Measurements from ENCODE around the gene AIF1L.

AIF1L gene

DNA sequence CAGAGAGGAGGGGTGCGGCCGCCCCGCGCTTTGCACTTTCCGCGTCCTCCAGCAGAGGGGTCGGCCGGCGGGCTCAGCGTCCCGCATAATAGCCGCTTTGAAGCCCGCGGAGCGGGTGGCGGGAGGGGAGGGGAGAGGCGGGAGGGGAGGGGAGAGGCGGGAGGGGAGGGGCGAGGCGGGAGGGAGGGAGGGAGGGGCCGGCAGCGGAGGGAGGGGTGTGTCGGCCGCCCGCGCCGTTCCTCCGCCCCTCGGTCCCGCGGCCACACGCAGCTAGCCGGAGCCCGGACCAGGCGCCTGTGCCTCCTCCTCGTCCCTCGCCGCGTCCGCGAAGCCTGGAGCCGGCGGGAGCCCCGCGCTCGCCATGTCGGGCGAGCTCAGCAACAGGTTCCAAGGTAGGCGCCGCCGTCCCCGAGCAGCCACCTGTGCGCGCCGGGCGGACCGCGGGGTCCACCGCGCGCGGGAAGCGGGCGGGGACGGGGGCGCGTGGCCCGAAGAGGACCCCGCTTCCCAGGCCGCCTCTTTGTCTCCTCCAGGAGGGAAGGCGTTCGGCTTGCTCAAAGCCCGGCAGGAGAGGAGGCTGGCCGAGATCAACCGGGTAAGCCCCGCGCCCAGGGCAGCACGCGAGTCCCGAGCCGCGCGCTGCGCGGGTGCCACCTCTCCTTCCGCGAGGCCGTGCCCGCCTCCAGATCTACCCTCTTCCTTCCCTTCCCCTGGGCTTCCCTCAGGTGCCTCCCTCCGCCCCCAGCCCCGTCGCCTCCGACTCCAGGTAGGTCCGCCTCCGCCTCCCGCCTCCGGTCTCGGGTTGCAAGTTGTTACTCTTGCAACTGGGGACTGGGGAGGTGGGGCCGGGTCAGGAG is at the start of gene AIF1L:
Gene AIF1L, plus strand, starts transcription at position 263 of the 857 bp plus-strand sequence. Its CDS starts 99 bp downstream, at position 362.
- DNase-seq: peak; percentile 59

DNA sequence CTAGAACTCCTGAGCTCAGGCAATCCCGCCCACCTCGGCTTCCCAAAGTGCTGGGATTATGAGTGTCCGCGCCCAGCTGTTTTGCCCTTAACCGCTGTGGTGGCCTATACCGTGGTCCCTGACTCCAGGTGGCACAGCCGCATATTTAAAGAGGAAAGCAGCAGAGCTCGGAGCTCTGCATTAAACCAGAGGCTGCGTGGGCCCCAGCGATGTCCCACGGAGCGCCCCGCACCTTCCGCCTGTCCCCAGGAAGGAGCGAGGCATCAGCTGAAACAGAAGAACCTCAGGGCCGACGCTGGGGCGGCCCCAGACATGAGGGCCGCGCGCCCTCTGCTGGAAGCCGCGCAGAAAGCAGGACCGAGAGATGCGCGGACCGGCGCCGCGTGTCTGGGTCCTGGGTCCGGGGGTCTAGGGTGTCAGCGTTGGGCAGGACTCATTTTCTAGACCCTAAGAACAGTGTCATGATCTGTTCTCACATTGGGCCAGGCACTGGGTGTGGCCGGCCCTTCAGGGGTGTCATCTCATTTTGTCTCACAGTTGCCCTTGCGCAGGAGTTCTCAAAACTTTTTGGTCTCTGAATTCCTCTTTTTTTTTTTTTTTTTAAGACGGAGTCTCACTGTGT is 49.6 kb upstream of the AIF1L start:
- no peak for DNase-seq

DNA sequence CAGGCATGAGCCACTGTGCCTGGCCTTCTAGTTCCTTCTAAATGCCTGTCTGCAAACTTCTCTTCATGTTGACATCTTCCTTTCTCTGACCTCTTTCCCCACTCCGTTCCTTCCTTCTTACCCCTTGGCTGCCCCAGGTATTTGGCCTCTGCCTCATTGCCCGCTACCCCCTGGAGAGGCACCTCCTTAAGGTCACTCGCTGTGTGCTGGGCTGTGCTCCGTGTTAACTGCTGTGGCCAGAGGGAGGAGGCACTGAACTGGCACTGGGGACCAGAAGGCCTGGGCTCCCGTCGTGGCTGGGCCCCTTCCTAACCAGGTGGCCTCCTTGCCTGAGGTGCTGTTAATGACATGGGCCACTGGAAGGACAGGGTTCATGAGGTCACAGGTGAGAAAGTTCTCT is 48.0 kb upstream of the AIF1L start:
- DNase-seq: no peak

DNA sequence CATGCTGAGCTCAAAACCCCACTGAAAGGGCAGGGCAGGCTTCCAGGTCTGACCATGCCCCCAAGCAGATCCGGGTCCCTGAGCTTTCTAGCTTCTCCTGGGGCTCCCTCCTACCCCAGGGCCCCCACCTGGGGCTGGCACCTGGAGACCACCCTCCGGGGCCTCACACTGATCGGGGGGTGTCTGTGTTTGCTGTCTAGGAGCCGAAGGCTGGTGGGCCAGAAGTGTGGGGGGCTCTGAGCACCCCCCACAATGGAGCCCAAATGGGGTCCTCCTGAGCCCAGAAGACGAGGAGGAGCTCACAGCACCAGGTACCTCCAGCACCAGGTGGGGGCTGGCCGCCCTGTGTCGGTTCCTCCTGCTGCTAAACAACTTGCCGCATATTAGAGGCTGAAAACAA is 47.5 kb upstream of the AIF1L start:
- DNase-seq: no peak

DNA sequence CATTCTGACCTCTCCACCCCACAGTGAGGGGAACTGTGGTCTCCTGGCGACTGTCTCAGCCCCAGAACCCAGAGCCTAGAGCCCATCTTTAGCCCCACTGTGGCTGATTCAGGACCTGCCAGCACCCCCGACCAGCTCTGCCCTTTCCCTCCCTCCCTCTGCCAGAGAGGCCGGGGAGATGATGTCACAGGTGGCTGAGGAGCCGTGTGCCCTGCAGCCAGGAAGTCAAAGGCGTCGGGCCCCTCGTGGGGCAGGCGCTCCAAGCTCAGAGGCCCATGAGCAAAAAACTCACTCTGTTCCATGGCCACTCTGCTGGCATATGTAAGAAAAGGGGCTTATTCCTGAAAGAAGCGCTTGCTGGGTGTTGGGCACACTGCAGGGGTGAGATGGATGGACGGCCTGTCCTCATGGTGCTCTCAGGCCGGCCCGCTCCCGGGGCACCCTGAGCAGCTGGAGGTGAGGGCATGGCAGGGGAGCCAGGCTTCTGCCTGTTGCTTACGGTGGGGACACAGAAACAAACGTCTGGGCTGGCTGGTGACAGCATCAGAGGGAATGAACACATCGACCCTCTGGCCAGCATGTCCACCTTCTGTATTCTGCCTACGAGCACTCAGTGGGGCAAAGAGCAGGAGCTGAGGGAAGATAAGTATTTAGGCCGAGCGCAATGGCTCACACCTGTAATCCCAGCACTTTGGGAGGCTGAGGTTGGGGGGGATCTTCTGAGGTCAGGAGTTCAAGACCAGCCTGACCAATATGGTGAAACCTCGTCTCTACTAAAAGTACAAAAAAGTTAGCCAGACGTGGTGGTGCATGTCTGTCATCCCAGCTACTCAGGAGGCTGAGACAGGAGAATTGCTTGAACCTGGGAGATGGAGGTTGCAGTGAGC is 46.3 kb upstream of the AIF1L start:
- no peak for DNase-seq

DNA sequence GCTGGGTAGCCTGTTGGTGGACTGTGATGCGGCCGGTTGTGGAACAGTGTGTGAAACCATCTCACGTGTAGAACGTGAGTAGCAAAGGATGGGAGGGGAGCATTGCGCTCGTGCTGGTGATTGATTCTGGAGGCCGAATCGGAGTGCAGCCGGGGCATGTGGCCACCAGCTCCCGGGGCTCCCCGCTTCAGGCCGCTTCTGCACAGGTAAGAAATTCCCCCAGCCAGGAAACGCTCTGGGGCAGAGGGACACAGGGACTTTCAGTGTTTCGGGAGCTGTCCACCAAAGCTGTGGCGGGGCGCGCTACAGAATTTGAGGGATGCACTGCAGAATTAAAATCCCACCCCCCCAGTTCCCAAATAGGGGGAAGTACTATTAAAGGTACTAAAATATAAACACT is 45.5 kb upstream of the AIF1L start:
- DNase-seq: no peak

DNA sequence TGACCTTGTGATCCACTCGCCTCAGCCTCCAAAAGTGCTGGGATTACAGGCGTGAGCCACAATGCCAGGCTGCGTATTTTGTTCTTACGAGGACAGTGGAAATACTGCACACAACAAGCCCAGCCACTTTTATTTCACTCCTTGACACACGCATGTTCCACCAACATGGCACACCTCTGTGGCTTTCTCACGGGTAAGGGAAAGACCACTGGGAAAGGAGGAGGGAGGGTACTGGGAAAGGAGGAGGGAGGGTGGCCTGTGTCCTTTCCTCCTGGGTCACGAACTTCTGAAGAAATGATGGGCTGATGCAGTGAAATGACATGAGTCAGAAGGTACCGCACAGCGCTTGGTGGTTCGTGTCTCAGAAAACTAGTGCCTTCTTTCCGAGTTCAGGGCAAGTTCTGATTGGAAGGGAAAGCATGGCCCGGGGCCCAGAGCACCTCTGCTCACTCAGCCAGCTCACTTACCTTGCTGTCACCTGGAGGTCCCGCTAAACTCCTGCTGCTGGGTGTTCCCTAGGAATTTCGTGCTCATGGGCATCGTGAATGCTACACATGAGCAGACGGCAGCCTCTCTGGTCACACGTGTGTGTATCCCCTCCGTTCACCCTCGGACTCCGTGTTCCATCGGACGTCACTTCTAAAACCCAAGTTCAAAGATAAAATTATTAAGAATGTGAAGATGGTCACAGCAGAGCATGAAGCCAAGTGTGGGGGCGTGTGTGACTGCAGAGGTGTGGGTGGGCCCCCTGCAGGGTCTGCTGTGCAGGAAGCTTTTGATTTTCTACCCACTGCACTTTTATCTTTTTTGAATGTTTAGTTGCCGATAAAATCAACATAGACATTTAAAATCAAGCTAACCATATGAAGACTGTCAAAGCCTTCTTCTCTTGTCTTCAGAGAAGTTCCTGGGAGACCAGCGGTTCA is 44.5 kb upstream of the AIF1L start:
- DNase-seq: no peak

DNA sequence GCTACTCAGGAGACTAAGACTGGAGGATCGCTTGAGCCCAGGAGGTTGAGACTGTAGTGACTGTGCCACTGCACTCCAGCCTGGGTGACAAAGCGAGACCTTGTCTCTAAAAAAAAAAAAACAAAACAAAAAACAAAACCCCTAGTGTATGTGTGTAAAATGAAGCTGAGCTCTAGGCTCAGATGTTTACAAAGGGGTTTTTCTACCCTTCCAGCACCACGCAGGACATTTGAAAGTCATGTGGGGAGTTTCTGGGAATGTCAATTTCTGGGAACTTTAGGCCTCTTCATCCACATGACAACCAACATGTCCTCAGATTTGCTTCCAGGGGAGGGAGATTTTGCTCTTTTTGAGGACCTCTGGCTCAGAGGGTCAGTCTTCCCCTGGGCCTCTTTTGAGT is 42.4 kb upstream of the AIF1L start:
- DNase-seq: no peak

DNA sequence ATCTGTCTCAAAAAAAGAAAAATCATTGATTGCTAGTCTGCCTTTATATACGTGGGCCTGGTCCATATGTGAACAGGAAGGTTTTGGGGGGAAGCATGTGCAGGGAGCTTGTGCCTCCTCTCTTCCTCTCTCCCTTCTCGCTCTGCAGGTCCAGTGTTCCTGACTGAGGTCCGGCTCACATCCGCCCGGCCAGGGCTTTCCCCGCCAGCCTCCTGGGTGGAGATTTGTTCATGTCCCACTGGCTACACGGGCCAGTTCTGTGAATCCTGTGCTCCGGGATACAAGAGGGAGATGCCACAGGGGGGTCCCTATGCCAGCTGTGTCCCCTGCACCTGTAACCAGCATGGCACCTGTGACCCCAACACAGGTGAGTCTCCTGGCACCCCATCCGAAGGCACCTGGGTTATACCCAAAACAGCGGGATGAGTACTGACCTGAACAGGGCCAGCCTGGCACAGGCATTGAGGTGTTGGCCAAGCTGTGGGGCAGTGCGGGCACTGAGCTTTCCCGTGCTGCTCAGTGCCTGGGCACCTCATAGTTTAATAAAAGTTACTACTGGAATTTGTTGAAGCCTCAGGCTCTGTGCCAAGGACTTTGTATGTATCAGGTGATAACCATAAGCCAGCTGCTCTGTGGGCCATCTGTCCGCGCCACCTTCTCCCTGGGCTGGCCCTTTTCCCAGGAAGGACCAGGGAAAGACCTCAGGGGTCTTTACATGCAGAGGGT is 39.4 kb upstream of the AIF1L start:
- no peak for DNase-seq

DNA sequence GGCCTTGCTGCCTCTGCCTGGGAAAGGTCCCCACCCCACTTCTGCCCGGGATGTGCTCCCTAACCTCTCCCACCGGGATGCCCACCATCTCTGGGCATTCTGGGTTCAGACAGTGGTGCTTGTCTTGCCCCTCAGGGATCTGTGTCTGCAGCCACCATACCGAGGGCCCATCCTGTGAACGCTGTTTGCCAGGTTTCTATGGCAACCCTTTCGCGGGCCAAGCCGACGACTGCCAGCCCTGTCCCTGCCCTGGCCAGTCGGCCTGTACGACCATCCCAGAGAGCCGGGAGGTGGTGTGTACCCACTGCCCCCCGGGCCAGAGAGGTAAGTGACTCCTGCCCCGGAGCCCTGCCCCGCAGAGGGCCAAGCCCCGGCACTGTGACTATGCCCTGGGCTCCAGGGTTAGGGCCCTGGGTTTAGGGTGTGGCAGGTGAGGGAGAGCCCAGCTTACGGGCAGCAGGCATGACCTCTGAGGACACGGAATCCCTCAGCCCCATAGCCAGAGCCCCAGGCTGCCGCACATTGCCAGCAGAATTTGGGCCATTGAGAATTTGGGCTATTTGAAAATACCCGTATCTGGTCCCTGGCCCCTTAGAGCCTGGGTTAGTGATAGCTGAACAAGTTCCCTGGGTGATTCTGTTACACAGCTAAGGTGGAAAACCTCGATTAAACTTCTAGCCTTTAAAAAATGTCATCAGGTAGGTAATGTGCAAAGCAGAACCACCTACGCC is 35.3 kb upstream of the AIF1L start:
- no peak for DNase-seq

DNA sequence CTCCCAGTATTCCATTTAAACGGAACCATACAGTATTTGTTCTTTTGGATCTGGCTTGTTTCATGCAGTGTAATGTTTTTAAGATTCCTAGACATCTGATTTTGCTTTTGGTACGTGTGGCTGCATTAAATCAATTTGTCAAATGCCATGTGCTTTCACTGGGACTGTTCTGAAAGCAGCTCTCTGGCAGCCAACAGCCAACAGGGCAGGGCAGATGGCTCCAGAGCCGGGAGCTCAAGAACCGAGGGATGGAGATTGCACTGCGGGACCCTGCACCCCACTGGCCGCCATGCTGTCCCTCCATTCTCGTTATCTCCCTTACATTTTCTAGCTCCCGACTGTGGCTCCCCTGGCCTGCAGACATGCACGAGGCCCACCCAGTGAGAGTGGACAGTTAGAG is 33.4 kb upstream of the AIF1L start:
- DNase-seq: no peak

DNA sequence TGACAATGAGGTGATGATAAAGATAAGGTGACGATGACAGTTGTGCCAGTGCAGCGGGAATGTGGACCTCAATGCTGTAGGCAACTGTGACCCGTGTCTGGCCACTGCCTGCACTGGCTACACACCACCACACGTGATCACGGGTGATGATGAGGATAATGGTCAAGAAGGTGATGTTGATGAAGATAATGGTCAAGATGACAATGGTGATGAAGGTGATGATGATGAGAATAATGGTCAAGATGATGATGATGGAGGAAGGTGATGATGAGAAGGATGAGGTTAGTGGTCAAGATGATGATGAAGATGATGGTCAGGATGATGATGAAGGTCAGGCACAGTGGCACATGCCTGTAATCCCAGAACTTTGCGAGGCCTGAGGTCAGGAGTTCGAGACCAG is 30.7 kb upstream of the AIF1L start:
- no peak for DNase-seq

DNA sequence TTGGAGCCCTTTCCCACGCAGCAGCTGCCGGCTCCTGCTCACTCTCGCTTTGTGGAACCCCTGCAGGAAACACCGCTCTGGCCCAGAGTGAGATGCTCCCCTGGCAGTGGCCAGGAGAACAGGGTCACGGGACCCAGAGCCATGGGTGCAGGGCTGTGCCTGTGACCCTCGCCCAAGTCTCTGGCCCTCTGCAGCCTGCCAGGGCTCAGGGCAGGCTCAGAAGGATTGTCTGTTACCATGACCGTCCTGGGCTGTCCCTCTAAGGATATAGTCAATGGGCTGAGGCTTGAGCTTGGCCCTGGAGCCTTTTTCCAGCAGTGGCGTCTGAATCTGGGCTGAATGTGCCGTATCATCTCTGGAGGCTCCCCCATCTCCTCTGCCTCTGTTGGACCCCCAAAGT is 28.7 kb upstream of the AIF1L start:
- no peak for DNase-seq

DNA sequence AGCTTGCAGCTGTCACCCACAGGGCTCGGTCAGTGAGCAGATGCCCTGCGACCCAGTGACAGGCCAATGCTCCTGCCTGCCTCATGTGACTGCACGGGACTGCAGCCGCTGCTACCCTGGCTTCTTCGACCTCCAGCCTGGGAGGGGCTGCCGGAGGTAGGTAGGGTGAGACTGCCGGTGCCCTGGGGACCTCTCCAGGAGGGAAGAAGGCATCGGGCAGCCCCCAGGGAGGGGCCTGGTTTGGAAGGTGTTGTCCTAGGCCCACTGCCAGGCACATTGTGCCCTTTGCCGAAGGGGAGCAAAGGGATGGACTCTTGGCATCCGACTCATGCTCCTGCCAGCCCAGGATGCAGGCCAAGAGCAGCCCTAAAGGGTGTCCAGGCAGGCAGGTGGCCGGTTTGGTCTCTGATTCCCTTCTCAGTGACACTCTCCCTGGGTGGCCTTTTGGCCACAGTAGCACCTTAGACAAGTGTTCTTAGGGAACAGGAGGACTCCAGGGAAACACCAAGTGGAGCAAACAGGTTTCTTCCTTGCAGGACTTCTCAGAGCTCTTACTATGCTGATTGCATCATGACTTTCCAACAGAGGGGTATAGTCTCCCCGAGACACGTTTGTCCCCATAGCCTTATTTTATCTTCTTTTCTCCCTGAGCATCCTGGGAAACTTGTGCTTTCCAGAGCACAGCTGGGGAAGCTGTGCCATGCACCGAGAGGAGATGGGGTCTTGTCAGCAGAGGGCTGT is 28.1 kb upstream of the AIF1L start:
- DNase-seq: no peak

DNA sequence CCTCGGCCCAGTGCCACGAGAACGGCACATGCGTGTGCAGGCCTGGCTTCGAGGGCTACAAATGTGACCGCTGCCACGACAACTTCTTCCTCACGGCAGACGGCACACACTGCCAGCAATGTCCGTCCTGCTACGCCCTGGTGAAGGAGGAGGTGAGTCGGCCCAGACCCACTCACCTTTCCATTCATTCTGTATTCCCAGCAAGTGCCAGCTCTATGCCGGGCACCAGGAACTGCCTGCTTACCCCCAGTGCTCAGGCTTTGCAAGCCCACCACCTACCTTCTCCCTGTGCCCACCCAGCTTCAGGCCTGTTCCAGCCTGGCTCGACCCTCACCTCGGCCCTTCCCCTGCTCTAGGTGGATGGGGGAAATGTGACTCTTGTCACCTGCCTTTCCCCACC is 26.6 kb upstream of the AIF1L start:
- DNase-seq: no peak

DNA sequence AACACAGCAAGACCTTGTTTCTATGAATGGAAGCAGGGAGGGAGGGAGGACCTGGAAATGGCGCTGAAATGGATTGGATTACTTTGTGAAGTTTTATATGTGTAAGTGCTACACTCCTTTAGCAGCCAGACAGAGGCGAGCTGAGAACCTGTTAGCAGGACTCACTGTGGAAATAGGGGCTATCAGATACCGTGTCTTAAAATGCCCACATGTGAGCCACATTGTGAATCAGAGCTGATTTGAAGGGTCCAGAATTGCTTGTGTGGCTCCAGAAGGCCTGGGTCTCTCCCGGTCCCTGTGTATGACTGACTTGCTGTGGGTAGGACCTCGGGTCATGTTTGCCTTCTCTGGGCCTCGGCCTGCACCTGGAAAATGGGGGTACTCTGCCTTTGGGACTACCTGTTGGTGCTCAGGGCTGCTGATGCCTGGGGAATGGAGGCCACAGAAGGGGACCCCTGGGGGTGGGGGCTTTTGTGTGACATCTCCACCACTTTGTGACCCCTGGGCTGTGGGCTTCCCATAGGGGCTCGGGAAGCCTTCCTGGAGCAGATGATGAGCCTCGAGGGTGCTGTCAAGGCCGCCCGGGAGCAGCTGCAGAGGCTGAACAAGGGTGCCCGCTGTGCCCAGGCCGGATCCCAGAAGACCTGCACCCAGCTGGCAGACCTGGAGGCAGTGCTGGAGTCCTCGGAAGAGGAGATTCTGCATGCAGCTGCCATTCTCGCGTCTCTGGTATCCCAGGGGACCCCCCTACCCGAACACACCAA is 24.0 kb upstream of the AIF1L start:
- no peak for DNase-seq

DNA sequence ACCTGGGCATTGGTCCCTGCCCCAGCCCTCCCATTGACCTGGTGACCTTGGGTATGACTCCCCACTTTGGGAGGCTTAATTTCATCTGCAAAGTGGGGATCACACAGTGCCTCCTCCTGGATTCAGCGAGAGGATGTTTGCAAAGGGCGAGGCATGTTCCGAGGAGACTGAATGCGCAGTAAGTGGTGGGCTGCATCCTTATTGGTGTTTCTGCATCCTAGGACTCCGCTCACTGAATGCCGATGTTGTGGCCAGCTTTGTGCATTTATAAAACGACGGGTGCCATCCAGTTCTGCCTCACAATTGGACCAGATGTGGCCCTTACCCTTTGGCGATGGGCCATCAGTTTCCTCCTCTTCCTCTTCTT is 23.5 kb upstream of the AIF1L start:
- no peak for DNase-seq

DNA sequence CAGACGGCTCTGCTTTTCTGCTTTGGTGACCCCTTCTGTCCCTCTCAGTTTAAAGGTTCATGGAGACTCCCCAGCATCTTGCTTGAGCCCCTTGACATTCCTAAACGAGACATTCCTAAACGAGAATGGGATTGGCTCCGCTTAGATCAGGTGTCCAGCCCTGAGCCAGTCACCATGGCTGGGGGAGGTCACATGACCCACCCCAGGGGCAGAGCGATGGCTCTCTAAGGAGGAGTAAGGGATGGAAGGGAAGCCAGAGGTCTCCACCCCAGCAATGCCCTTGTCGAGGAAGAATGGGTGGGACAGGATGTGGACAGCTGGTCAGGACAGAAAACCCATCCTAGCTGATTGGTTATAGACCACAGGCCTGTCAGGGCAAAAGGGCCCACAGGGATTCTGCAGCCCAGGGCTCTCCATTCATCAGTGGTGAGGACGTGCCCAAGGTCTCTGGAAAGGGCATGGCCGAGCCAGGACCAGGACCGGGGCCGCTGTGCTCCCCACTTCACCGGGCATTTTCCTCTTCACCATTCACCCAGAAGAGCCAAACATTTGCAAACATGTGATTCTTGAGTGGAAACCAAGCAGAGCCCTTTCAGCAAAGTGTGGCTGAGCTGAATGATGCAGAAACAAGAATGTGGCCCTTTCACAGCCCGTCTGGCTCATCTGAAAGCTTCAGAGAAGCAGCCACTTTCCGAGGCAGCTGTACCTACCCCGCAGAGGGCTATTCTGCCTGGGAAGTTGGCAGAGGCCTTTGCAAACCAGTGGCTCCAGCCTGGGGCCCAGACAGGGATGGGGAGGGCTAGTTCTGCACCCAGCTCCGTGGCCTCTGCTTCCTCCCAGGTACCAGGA is 19.8 kb upstream of the AIF1L start:
- DNase-seq: no peak
